ENCODE data around the gene ACMSD. TPM values are rescaled to one million over a fixed set of nuclear protein-coding genes. Genes with fewer than 3 reads are reported as not detected.

The ACMSD gene
- total and polyA plus RNA-seq, 2 donors (not counting 1 experiment from before 2014, with no cell fraction given) = not detected

DNA sequence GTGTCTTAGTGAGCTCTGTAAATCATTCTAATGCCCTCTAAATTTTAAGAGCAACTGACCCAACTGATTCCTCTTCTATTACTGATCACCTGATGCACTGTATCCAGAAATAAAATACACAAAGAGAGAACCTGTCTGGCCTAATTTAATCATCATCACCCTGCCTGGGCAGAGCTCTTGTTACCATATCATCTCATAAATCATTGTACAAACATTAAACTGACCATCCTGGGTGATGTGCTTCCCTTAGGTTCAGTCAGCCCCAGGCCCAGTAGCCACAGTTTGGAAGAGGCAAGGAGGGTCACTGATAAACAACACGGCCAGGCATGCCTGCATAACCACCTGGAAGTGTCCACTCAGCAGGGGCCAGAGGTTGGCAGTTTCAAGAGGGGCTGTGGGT, 22.7 kb upstream of the ACMSD start:
- H3K9ac ChIP-seq (ENCODE audit: insufficient read depth, low read length) = no peak overlapping the region
- no peak for DNase-seq (ENCODE audit: low read depth in 2 of 2)

DNA sequence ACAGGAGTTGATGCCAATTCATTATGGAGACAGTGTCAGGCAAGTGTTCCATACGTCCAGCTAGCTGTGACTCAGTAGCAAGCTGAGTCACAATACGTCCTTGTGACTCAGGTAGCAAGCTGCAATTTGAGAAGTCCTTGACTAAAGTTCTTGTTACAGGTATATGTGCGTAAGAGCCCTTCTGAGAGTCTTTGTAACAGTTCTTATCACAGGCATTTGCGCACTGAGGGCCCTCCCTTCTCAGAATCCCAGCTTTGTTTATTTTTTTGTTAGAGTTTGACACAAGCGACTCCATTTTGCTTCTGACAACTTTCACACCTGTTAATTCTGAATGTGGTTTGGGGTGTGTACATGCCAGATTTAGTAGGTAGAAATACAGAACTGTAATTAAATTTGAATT, 20.1 kb upstream of the ACMSD start:
- H2AFZ ChIP-seq (ENCODE audit: low read length) = no peak overlapping the region
- no peak overlapping the region for H3K9ac ChIP-seq (ENCODE audit: insufficient read depth, low read length)

More for the DNA sequence above, 22.7 kb upstream of the ACMSD start:
- no peaks in the 10 kb centered on the region for H3K36me3 ChIP-seq (ENCODE audit: control insufficient read depth, insufficient read depth, low read length)
- H3K27me3 ChIP-seq (ENCODE audit: control insufficient read depth, insufficient read depth, low read length) = no peaks in the 10 kb centered on the region
- H4K20me1 ChIP-seq (ENCODE audit: control insufficient read depth, extremely low read depth, insufficient read depth, low read length) = no peaks in the 10 kb centered on the region
- no peak overlapping the region for H2AFZ ChIP-seq (ENCODE audit: low read length)
- H3K9me3 ChIP-seq (ENCODE audit: control insufficient read depth, insufficient read depth, low read depth, low read length) = no peaks in the 10 kb centered on the region
- no peak for TF ChIP-seq CTCF (conservative IDR thresholded peaks at IDR 0.05 in 1 of 2, IDR thresholded peaks at IDR 0.05 in 1 of 2; ENCODE audit: low read depth in 1 of 2, low read length in 2 of 2)
- no peak for TF ChIP-seq EZH2 (IDR thresholded peaks at IDR 0.05; ENCODE audit: low read length, missing control alignments)
- no peak overlapping the region for H3K4me3 ChIP-seq (replicated peaks in 1 of 4; ENCODE audit: control extremely low read depth in 1 of 4, insufficient read depth in 1 of 4, low read depth in 3 of 4, low read length in 4 of 4)
- H3K4me1 ChIP-seq (ENCODE audit: control insufficient read depth, extremely low read depth, insufficient read depth, low read length) = no peaks in the 10 kb centered on the region
- H3K27ac ChIP-seq (ENCODE audit: insufficient read depth, low read length) = no peak overlapping the region
- H3K4me2 ChIP-seq (ENCODE audit: extremely low read depth, insufficient read depth, low read length) = no peak overlapping the region
- H3K79me2 ChIP-seq (ENCODE audit: control insufficient read depth, insufficient read depth, low read length) = no peaks in the 10 kb centered on the region

DNA sequence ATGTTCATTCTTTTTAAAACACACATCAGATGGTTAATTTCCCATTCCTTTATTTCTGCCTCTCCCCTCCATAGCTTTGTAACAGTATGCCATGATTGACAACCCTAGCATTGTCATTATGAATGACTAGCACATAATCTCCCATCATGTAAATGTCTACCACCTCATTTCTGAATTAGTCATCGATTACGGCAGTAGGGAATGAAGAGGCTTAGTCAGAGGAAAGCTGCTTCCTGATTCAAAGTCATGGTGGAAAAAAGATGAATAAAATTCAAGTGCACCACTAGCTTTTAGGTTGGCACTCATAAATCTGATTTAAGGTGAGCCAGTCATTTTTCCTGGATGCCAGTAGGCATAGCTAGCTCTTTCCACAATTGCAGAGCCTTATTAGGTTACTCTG, 19.1 kb upstream of the ACMSD start:
- Histone ChIP-seq H3K27ac (ENCODE audit: insufficient read depth, low read length) (no peak overlapping the region), H2AFZ (ENCODE audit: low read length) (no peak overlapping the region), H3K79me2 (ENCODE audit: control insufficient read depth, insufficient read depth, low read length) (no peaks in the 10 kb centered on the region), H3K27me3 (ENCODE audit: control insufficient read depth, insufficient read depth, low read length) (no peaks in the 10 kb centered on the region), H3K9me3 (ENCODE audit: control insufficient read depth, insufficient read depth, low read depth, low read length) (no peaks in the 10 kb centered on the region), H4K20me1 (ENCODE audit: control insufficient read depth, extremely low read depth, insufficient read depth, low read length) (no peaks in the 10 kb centered on the region), H3K9ac (ENCODE audit: insufficient read depth, low read length) (no peak overlapping the region), H3K4me2 (ENCODE audit: extremely low read depth, insufficient read depth, low read length) (no peak overlapping the region), H3K4me3 (replicated peaks in 1 of 4; ENCODE audit: control extremely low read depth in 1 of 4, insufficient read depth in 1 of 4, low read depth in 3 of 4, low read length in 4 of 4) (no peak overlapping the region), H3K4me1 (ENCODE audit: control insufficient read depth, extremely low read depth, insufficient read depth, low read length) (no peaks in the 10 kb centered on the region), H3K36me3 (ENCODE audit: control insufficient read depth, insufficient read depth, low read length) (no peaks in the 10 kb centered on the region)
- peak; percentile 22 to 83 for DNase-seq (ENCODE audit: low read depth in 2 of 2)
- TF ChIP-seq CTCF (conservative IDR thresholded peaks at IDR 0.05 in 1 of 2, IDR thresholded peaks at IDR 0.05 in 1 of 2; ENCODE audit: low read depth in 1 of 2, low read length in 2 of 2) = no peak
- TF ChIP-seq EZH2 (IDR thresholded peaks at IDR 0.05; ENCODE audit: low read length, missing control alignments) = no peak

More for the DNA sequence above, 20.1 kb upstream of the ACMSD start:
- Histone ChIP-seq H4K20me1 (ENCODE audit: control insufficient read depth, extremely low read depth, insufficient read depth, low read length) (no peaks in the 10 kb centered on the region), H3K9me3 (ENCODE audit: control insufficient read depth, insufficient read depth, low read depth, low read length) (no peaks in the 10 kb centered on the region), H3K27me3 (ENCODE audit: control insufficient read depth, insufficient read depth, low read length) (no peaks in the 10 kb centered on the region), H3K79me2 (ENCODE audit: control insufficient read depth, insufficient read depth, low read length) (no peaks in the 10 kb centered on the region), H3K27ac (ENCODE audit: insufficient read depth, low read length) (no peak overlapping the region), H3K4me3 (replicated peaks in 1 of 4; ENCODE audit: control extremely low read depth in 1 of 4, insufficient read depth in 1 of 4, low read depth in 3 of 4, low read length in 4 of 4) (no peak overlapping the region), H3K36me3 (ENCODE audit: control insufficient read depth, insufficient read depth, low read length) (no peaks in the 10 kb centered on the region), H3K4me1 (ENCODE audit: control insufficient read depth, extremely low read depth, insufficient read depth, low read length) (no peaks in the 10 kb centered on the region), H3K4me2 (ENCODE audit: extremely low read depth, insufficient read depth, low read length) (no peak overlapping the region)
- TF ChIP-seq CTCF (conservative IDR thresholded peaks at IDR 0.05 in 1 of 2, IDR thresholded peaks at IDR 0.05 in 1 of 2; ENCODE audit: low read depth in 1 of 2, low read length in 2 of 2) (no peak), EZH2 (IDR thresholded peaks at IDR 0.05; ENCODE audit: low read length, missing control alignments) (no peak)
- DNase-seq (ENCODE audit: low read depth in 2 of 2) = peak in 1 of 2 donors; percentile 73

Data from fibroblast of lung (primary cell).